GM21576 (cell line): ENCODE data around the gene ATF1.
"Not testable (repeated sequence)": the region's sequence is repeated elsewhere in the genome, so short reads cannot be mapped to it uniquely, and the experiment has no call there.

ENCODE experiments used
- ATAC-seq: cut with Tn5 transposase; IDR thresholded peaks from one replicate; pipeline ENCODE4 v1.9.1; 2021; ENCODE audit warnings: mild to moderate bottlenecking, moderate library complexity; ENCODE audit not compliant: unreplicated experiment

The ATF1 gene

DNA sequence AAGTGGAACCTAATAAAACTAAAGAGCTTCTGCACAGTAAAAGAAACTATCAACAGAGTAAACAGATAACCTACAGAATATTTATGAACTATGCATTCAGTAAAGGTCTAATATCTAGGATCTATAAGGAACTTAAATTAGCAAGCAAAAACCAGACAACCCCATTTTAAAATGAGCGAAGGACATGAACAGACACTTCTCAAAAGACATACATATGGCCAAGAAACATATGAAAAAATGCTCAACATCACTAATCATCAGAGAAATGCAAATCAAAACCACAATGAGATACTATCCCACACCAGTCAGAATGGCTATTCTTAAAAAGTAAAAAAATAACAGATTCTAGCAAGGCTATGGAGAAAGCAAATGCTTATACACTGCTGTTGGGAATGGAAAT, 91.3 kb downstream of the ATF1 start:
- not testable (repeated sequence) for ATAC-seq

GRCh38 chr12:50855679-50856078, 91.8 kb downstream of the ATF1 start:
- ATAC-seq, result not testable (repeated sequence)

GRCh38 chr12:50859621-50860310, 95.9 kb downstream of the ATF1 start:
- no peak for ATAC-seq

GRCh38 chr12:50862316-50862715, 98.4 kb downstream of the ATF1 start:
- no peak for ATAC-seq

GRCh38 chr12:50865266-50865665, 101.4 kb downstream of the ATF1 start:
- no peak for ATAC-seq

DNA sequence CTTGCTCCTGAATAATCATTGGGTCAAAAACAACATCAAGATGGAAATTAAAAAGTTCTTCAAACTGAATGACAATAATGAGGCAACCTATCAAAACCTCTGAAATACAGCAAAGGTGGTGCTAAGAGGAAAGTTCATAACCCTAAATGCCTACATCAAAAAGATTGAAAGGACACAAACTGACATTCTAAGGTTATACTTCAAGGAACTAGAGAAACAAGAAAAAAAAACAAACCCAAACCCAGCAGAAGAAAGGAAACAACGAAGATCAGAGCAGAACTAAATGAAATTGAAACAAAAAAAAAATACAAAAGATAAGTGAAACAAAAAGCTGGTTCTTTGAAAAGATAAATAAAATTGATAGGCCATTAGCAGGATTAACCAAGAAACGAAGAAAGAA, 105.0 kb downstream of the ATF1 start:
- ATAC-seq, result not testable (repeated sequence)
